HG02981 (cell line): Measurements from ENCODE around the gene SPATA16.

Experiments
- ATAC-seq: cut with Tn5 transposase; IDR thresholded peaks from one replicate; pipeline ENCODE4 v1.9.1; 2021; ENCODE audit warnings: mild to moderate bottlenecking, moderate library complexity; ENCODE audit not compliant: unreplicated experiment

Gene SPATA16

GRCh38 chr3:173007079-173007723, 133.8 kb downstream of the SPATA16 start:
- ATAC-seq: no peak

GRCh38 chr3:173006006-173006405, 135.0 kb downstream of the SPATA16 start:
- ATAC-seq: no peak

GRCh38 chr3:173004681-173005080, 136.4 kb downstream of the SPATA16 start:
- no peak for ATAC-seq

GRCh38 chr3:173003956-173004355, 137.1 kb downstream of the SPATA16 start:
- no peak for ATAC-seq

GRCh38 chr3:173003471-173003870, 137.6 kb downstream of the SPATA16 start:
- ATAC-seq: no peak

- ATAC-seq: no peak
Observed at GRCh38 chr3:173001622-173002021, 139.4 kb downstream of the SPATA16 start.

GRCh38 chr3:173000553-173000952, 140.5 kb downstream of the SPATA16 start:
- no peak for ATAC-seq

GRCh38 chr3:172993412-172993811, 147.6 kb downstream of the SPATA16 start:
- ATAC-seq: no peak

- no peak for ATAC-seq
Observed at GRCh38 chr3:172991424-172991996, 149.5 kb downstream of the SPATA16 start.

GRCh38 chr3:172989373-172989772, 151.7 kb downstream of the SPATA16 start:
- ATAC-seq: no peak

- no peak for ATAC-seq
Observed at GRCh38 chr3:172987273-172987672, 153.8 kb downstream of the SPATA16 start.

- ATAC-seq: no peak
Observed at GRCh38 chr3:172984914-172985313, 156.1 kb downstream of the SPATA16 start.

GRCh38 chr3:172982736-172983364, 158.2 kb downstream of the SPATA16 start:
- ATAC-seq: no peak

- ATAC-seq: no peak
Observed at GRCh38 chr3:172981407-172981983, 159.5 kb downstream of the SPATA16 start.

- no peak for ATAC-seq
Observed at GRCh38 chr3:172980849-172981248, 160.2 kb downstream of the SPATA16 start.

- no peak for ATAC-seq
Observed at GRCh38 chr3:172977696-172978095, 163.3 kb downstream of the SPATA16 start.

GRCh38 chr3:172974969-172975368, 166.1 kb downstream of the SPATA16 start:
- no peak for ATAC-seq

GRCh38 chr3:172973799-172974198, 167.2 kb downstream of the SPATA16 start:
- ATAC-seq: no peak

GRCh38 chr3:172972717-172973116, 168.3 kb downstream of the SPATA16 start:
- ATAC-seq: no peak

GRCh38 chr3:172972067-172972466, 169.0 kb downstream of the SPATA16 start:
- no peak for ATAC-seq

GRCh38 chr3:172968646-172969045, 172.4 kb downstream of the SPATA16 start:
- ATAC-seq: no peak

- ATAC-seq: no peak
Observed at GRCh38 chr3:172965256-172965655, 175.8 kb downstream of the SPATA16 start.
